IPS DF 6.9 (cell line): ENCODE data around the gene RPS2.
A peak's percentile ranks its signal among the peaks of the same experiment; 100 is the strongest.

Source experiments
- DNase-seq: peaks from one replicate; pipeline ENCODE4 v3.0.0-alpha.2; 2013; ENCODE audit warnings: low read depth, low spot score
- H3K27ac ChIP-seq: one replicate; pipeline ENCODE4 v1.5.1; 2013; ENCODE audit warnings: low read length, control low read depth
- H3K27me3 ChIP-seq: 2 replicates; pipeline ENCODE4 v1.6.1; 2013; ENCODE audit warnings: mild to moderate bottlenecking, low read length; ENCODE audit not compliant: control insufficient read depth, insufficient read depth
- H3K36me3 ChIP-seq: 2 replicates; pipeline ENCODE4 v1.6.1; 2013; ENCODE audit warnings: low read length; ENCODE audit not compliant: control insufficient read depth, insufficient read depth
- H3K4me1 ChIP-seq: 2 replicates; pipeline ENCODE4 v1.6.1; 2013; ENCODE audit warnings: low read length; ENCODE audit not compliant: control insufficient read depth, insufficient read depth
- H3K4me3 ChIP-seq: 2 replicates; pipeline ENCODE4 v1.5.1; 2013; ENCODE audit warnings: mild to moderate bottlenecking, low read length
- H3K9me3 ChIP-seq: 2 replicates; pipeline ENCODE4 v1.6.1; 2013; ENCODE audit warnings: low read length, inconsistent platforms; ENCODE audit not compliant: control insufficient read depth, insufficient read depth
- WGBS: extraction: QIAGEN DNeasy Blood & Tissue Kit; methylation state at CpG from one replicate; pipeline ENCODE4 v1.1.7; 2013; ENCODE audit warnings: mixed read lengths, missing lambda C conversion rate; ENCODE audit not compliant: insufficient read length, insufficient coverage; 5-methylcytosine and 5-hydroxymethylcytosine counted together

RPS2 gene

GRCh38 chr16:1938910-1939309 is 25.7 kb downstream of the RPS2 start:
- H3K27ac ChIP-seq = no peak overlapping the region
- H3K9me3 ChIP-seq = no peaks in the 10 kb centered on the region
- H3K4me3 ChIP-seq = no peak overlapping the region
- peaks cover 16% of the 10 kb centered on the region for H3K36me3 ChIP-seq
- WGBS = no CpG with 5 or more reads among the region's 17 CpGs
- DNase-seq = no peak
- H3K4me1 ChIP-seq = peaks cover 3% of the 10 kb centered on the region; the same call in 1 of the 2 replicates
- H3K27me3 ChIP-seq = no peaks in the 10 kb centered on the region

GRCh38 chr16:1938316-1938715 is 26.3 kb downstream of the RPS2 start:
- Histone ChIP-seq H3K9me3 (no peaks in the 10 kb centered on the region), H3K27ac (no peak overlapping the region), H3K4me1 (peaks cover 3% of the 10 kb centered on the region; the same call in 1 of the 2 replicates), H3K36me3 (peaks cover 16% of the 10 kb centered on the region), H3K27me3 (no peaks in the 10 kb centered on the region), H3K4me3 (no peak overlapping the region)
- no CpG with 5 or more reads among the region's 10 CpGs for WGBS
- DNase-seq = no peak

GRCh38 chr16:1936945-1937479 is 27.6 kb downstream of the RPS2 start:
- no CpG with 5 or more reads among the region's 11 CpGs for WGBS
- no peak overlapping the region for H3K27ac ChIP-seq

GRCh38 chr16:1933097-1933661 is 31.4 kb downstream of the RPS2 start:
- DNase-seq = no peak
- no CpG with 5 or more reads among the region's 23 CpGs for WGBS
- no peaks in the 10 kb centered on the region for H3K9me3 ChIP-seq
- no peak overlapping the region for H3K4me3 ChIP-seq
- H3K36me3 ChIP-seq = peaks cover under 1% of the 10 kb centered on the region
- H3K27me3 ChIP-seq = peaks cover 2% of the 10 kb centered on the region; the same call in 1 of the 2 replicates
- H3K27ac ChIP-seq = no peak overlapping the region
- H3K4me1 ChIP-seq = peaks cover 5% of the 10 kb centered on the region

More at GRCh38 chr16:1936945-1937479, 27.6 kb downstream of the RPS2 start:
- H3K36me3 ChIP-seq = peaks cover 16% of the 10 kb centered on the region
- no peak for DNase-seq
- H3K4me3 ChIP-seq = no peak overlapping the region
- no peaks in the 10 kb centered on the region for H3K27me3 ChIP-seq
- no peaks in the 10 kb centered on the region for H3K9me3 ChIP-seq
- no peaks in the 10 kb centered on the region; the same call in 1 of the 2 replicates for H3K4me1 ChIP-seq

GRCh38 chr16:1932050-1933028 is 32.3 kb downstream of the RPS2 start:
- Histone ChIP-seq H3K4me1 (peaks cover 5% of the 10 kb centered on the region), H3K36me3 (no peaks in the 10 kb centered on the region), H3K4me3 (no peak overlapping the region), H3K27ac (no peak overlapping the region), H3K27me3 (peaks cover 2% of the 10 kb centered on the region; the same call in 1 of the 2 replicates), H3K9me3 (no peaks in the 10 kb centered on the region)
- DNase-seq = no peak
- no CpG with 5 or more reads among the region's 19 CpGs for WGBS

- Histone ChIP-seq H3K9me3 (no peaks in the 10 kb centered on the region), H3K27ac (no peak overlapping the region), H3K27me3 (peaks cover 2% of the 10 kb centered on the region; the same call in 1 of the 2 replicates), H3K36me3 (no peaks in the 10 kb centered on the region), H3K4me1 (peaks cover 7% of the 10 kb centered on the region), H3K4me3 (no peak overlapping the region)
- no CpG with 5 or more reads among the region's 10 CpGs for WGBS
- DNase-seq = no peak
Measured at GRCh38 chr16:1930338-1930720, 34.3 kb downstream of the RPS2 start.

GRCh38 chr16:1929578-1930337 is 34.9 kb downstream of the RPS2 start:
- WGBS = no CpG with 5 or more reads among the region's 70 CpGs
- Histone ChIP-seq H3K4me3 (peak overlapping the region; percentile 43; the same call in 1 of the 2 replicates), H3K9me3 (no peaks in the 10 kb centered on the region), H3K27me3 (peaks cover 2% of the 10 kb centered on the region; the same call in 1 of the 2 replicates), H3K27ac (no peak overlapping the region), H3K4me1 (peaks cover 7% of the 10 kb centered on the region), H3K36me3 (no peaks in the 10 kb centered on the region)
- no peak for DNase-seq

- no CpG with 5 or more reads among the region's 11 CpGs for WGBS
- no peaks in the 10 kb centered on the region for H3K36me3 ChIP-seq
- no peaks in the 10 kb centered on the region for H3K9me3 ChIP-seq
- H3K27ac ChIP-seq = no peak overlapping the region
- H3K27me3 ChIP-seq = peaks cover 2% of the 10 kb centered on the region; the same call in 1 of the 2 replicates
- no peak for DNase-seq
- peaks cover 7% of the 10 kb centered on the region for H3K4me1 ChIP-seq
- peak overlapping the region; percentile 43; the same call in 1 of the 2 replicates for H3K4me3 ChIP-seq
Measured at GRCh38 chr16:1929105-1929504, 35.5 kb downstream of the RPS2 start.

- Histone ChIP-seq H3K27me3 (peaks cover 6% of the 10 kb centered on the region; the same call in 1 of the 2 replicates), H3K27ac (no peak overlapping the region), H3K4me3 (no peak overlapping the region), H3K4me1 (peaks cover 9% of the 10 kb centered on the region), H3K36me3 (no peaks in the 10 kb centered on the region), H3K9me3 (no peaks in the 10 kb centered on the region)
- no peak for DNase-seq
- no CpG with 5 or more reads among the region's 11 CpGs for WGBS
Measured at GRCh38 chr16:1926271-1926670, 38.4 kb downstream of the RPS2 start.

- DNase-seq = no peak
- H3K9me3 ChIP-seq = no peaks in the 10 kb centered on the region
- H3K4me1 ChIP-seq = peaks cover 7% of the 10 kb centered on the region; the same call in 1 of the 2 replicates
- peaks cover 21% of the 10 kb centered on the region for H3K27me3 ChIP-seq
- no CpG with 5 or more reads among the region's 5 CpGs for WGBS
- no peak overlapping the region for H3K4me3 ChIP-seq
- no peak overlapping the region for H3K27ac ChIP-seq
- no peaks in the 10 kb centered on the region for H3K36me3 ChIP-seq
Measured at GRCh38 chr16:1924095-1924494, 40.5 kb downstream of the RPS2 start.
